Nephron progenitor cell (in vitro differentiated cells): ENCODE measurements around the gene GTF2A2.
"Not testable (repeated sequence)": the region's sequence is repeated elsewhere in the genome, so short reads cannot be mapped to it uniquely, and the experiment has no call there.

ENCODE experiments used
- DNase-seq: peaks from one replicate; pipeline ENCODE4 v3.0.0; 2021
- H3K27ac Mint-ChIP-seq: 2 replicates; pipeline ENCODE4 v1.8.0; 2021; ENCODE audit warnings: mild to moderate bottlenecking, moderate library complexity, mixed read lengths
- H3K27me3 Mint-ChIP-seq: 2 replicates; pipeline ENCODE4 v1.8.0; 2021; ENCODE audit warnings: mild to moderate bottlenecking, low read depth, mixed read lengths; ENCODE audit not compliant: poor library complexity
- H3K36me3 Mint-ChIP-seq: 2 replicates; pipeline ENCODE4 v1.8.0; 2021; ENCODE audit warnings: low read depth, mixed read lengths
- H3K4me1 Mint-ChIP-seq: 2 replicates; pipeline ENCODE4 v1.8.0; 2021; ENCODE audit warnings: mixed read lengths
- H3K4me3 Mint-ChIP-seq: 2 replicates; pipeline ENCODE4 v1.8.0; 2021; ENCODE audit warnings: mild to moderate bottlenecking, moderate library complexity, mixed read lengths
- H3K9me3 Mint-ChIP-seq: 2 replicates; pipeline ENCODE4 v1.8.0; 2021; ENCODE audit warnings: mild to moderate bottlenecking, moderate library complexity, mixed read lengths
- TF ChIP-seq, protein P1 (sequence below): fragments of 200-600 bp; sonication (generic); IDR thresholded peaks from 2 replicates; pipeline ENCODE4 v1.5.0; 2021; ENCODE audit warnings: antibody characterized with exemption

GTF2A2 gene

DNA sequence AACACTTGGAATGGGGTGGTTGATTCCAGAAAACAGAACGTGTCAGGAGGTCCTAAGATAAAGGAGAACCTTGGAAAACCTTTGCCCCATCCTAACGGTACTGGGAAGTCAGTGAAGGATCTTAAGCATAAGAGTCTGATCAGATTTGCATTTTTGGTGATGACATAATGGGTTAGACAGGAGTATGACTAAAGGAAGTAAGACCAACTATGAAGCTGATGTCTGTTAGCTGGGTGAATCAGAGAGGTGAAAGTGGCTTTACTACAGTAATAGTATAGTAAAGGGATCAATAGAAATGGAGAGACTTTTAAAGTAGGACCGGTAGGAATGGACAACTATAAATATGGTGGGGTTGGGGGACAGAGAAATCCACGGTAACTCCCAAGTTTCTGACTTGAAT lies 12.6 kb downstream of the GTF2A2 start:
- no peak overlapping the region for H3K4me3 Mint-ChIP-seq
- no peaks in the 10 kb centered on the region for H3K4me1 Mint-ChIP-seq
- no peak for DNase-seq
- peaks cover 53% of the 10 kb centered on the region for H3K36me3 Mint-ChIP-seq
- H3K27me3 Mint-ChIP-seq, result peaks cover 2% of the 10 kb centered on the region
- H3K27ac Mint-ChIP-seq, result no peak overlapping the region
- TF ChIP-seq, protein P1, sequence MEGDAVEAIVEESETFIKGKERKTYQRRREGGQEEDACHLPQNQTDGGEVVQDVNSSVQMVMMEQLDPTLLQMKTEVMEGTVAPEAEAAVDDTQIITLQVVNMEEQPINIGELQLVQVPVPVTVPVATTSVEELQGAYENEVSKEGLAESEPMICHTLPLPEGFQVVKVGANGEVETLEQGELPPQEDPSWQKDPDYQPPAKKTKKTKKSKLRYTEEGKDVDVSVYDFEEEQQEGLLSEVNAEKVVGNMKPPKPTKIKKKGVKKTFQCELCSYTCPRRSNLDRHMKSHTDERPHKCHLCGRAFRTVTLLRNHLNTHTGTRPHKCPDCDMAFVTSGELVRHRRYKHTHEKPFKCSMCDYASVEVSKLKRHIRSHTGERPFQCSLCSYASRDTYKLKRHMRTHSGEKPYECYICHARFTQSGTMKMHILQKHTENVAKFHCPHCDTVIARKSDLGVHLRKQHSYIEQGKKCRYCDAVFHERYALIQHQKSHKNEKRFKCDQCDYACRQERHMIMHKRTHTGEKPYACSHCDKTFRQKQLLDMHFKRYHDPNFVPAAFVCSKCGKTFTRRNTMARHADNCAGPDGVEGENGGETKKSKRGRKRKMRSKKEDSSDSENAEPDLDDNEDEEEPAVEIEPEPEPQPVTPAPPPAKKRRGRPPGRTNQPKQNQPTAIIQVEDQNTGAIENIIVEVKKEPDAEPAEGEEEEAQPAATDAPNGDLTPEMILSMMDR, result no peak
- no peaks in the 10 kb centered on the region for H3K9me3 Mint-ChIP-seq

DNA sequence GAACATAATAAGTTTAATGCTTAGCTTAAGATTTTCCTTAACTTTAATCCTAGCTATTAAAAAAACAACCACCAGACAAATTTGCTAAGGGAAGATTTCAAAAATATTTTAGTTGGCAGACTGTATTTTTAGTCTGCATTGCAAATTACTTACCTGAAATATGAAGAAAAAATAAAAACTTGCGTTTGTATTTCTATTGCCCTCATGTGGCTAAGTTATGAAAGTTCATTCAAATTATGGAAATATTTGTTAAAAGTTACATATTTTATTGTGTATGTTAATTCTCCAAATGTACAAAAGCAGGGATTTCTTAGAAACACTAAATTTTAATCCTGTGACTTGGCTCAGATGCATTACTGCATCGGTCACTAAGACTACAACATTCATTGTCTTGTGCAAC lies 15.0 kb downstream of the GTF2A2 start:
- no peak overlapping the region for H3K27ac Mint-ChIP-seq
- DNase-seq, result no peak
- TF ChIP-seq, protein P1, result no peak
- H3K4me1 Mint-ChIP-seq, result no peaks in the 10 kb centered on the region
- H3K9me3 Mint-ChIP-seq, result no peaks in the 10 kb centered on the region
- H3K27me3 Mint-ChIP-seq, result peaks cover 2% of the 10 kb centered on the region
- peaks cover 57% of the 10 kb centered on the region for H3K36me3 Mint-ChIP-seq
- H3K4me3 Mint-ChIP-seq, result no peak overlapping the region

DNA sequence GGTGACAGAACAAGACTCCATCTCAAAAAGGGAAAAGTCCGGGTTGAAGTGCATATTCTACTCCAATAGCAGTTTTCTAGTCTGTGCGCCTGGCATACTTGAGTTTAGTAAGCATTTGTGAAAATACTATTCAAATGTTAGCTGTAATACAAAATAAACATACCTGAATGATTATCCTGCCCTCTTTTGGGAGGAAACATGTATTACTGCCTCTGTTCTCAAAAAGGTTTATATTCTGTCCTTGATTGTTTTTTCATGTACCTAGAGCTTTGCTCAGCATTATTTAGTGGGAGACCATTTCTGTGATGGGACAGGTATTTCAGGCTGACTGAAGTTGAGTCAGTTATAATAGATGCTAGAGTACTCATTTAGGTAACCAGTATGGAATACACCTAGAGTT lies 19.8 kb downstream of the GTF2A2 start:
- not testable (repeated sequence) for H3K9me3 Mint-ChIP-seq, H3K27me3 Mint-ChIP-seq, DNase-seq, H3K4me1 Mint-ChIP-seq, H3K27ac Mint-ChIP-seq, H3K4me3 Mint-ChIP-seq
- peaks cover 57% of the 10 kb centered on the region for H3K36me3 Mint-ChIP-seq

DNA sequence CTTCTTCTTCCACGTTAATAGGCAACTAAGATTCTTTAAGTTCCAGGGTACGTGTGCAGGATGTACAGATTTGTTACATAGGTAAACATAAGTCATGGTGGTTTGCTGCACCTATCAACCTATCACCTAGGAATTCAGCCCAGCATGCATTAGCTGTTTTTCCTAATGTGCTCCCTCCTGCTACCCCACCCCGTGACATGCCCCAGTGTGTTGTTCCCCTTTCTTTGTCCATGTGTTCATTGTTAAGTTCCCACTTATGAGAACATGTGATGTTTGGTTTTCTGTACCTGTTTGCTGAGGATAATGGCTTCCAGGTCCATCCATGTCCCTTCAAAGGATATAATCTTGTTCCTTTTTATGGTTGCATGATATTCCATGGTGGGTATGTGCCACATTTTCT lies 21.1 kb downstream of the GTF2A2 start:
- Mint-ChIP-seq H3K9me3 (no peaks in the 10 kb centered on the region), H3K27me3 (no peaks in the 10 kb centered on the region), H3K4me3 (no peak overlapping the region), H3K27ac (no peak overlapping the region), H3K4me1 (peaks cover 11% of the 10 kb centered on the region), H3K36me3 (peaks cover 47% of the 10 kb centered on the region)
- TF ChIP-seq, protein P1, result no peak
- no peak for DNase-seq

DNA sequence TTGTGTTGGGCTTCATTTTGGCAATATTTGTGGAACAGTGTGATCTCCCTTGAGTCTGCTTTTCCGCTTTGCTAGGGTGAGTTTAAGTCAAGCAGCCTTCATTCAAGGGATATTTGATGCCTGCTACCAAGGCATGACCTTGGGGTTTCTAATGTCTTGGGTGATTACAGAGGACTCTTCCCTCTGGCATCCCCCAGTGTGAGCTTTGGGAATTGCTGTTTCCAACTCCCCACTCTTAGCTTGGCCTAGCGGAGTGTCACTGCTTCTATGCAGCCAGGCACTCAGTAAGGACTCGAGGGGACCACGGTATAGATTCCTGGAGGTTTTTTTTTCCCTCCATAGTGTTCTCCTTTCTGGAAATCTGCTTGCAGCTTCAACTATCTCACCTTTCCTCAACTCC lies 24.6 kb downstream of the GTF2A2 start:
- Mint-ChIP-seq H3K27me3 (peaks cover 3% of the 10 kb centered on the region), H3K4me1 (peaks cover 11% of the 10 kb centered on the region), H3K4me3 (no peak overlapping the region), H3K9me3 (no peaks in the 10 kb centered on the region), H3K27ac (no peak overlapping the region), H3K36me3 (peaks cover 22% of the 10 kb centered on the region)
- DNase-seq, result peak; percentile 52
- TF ChIP-seq, protein P1, result peak; percentile 65

DNA sequence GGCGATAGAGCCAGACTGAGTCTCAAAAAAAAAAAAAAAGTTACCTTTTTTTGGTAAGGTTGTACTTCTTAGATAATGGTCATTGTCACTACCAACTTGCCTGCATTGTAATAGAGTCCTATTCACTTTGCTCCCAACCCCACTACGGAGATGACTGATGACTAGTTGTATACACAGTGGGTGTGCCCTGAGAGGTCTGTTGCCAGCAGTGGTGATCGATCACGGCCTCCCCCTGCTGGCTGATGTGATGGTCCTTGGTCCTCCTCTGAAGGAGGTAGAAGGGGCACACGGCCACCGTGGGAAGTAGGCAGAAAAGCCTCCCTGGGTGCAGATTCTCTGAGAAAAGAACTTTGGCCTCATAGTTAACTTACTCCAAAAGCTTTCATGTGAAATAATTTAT lies 35.0 kb downstream of the GTF2A2 start:
- no peak overlapping the region for H3K27ac Mint-ChIP-seq
- H3K36me3 Mint-ChIP-seq, result no peaks in the 10 kb centered on the region
- DNase-seq, result peak; percentile 53
- TF ChIP-seq, protein P1, result peak; percentile 43
- H3K9me3 Mint-ChIP-seq, result no peaks in the 10 kb centered on the region
- H3K27me3 Mint-ChIP-seq, result peaks cover 30% of the 10 kb centered on the region
- H3K4me1 Mint-ChIP-seq, result no peaks in the 10 kb centered on the region
- no peak overlapping the region for H3K4me3 Mint-ChIP-seq
